Germinal center (tissue), 1 donor: ENCODE results near the gene DAPL1.

Experiments
- DNase-seq: peaks from one replicate; pipeline ENCODE4 v3.0.0; 2012; ENCODE audit warnings: mixed read lengths, low spot score

DAPL1 gene, protein sequence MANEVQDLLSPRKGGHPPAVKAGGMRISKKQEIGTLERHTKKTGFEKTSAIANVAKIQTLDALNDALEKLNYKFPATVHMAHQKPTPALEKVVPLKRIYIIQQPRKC

DNA sequence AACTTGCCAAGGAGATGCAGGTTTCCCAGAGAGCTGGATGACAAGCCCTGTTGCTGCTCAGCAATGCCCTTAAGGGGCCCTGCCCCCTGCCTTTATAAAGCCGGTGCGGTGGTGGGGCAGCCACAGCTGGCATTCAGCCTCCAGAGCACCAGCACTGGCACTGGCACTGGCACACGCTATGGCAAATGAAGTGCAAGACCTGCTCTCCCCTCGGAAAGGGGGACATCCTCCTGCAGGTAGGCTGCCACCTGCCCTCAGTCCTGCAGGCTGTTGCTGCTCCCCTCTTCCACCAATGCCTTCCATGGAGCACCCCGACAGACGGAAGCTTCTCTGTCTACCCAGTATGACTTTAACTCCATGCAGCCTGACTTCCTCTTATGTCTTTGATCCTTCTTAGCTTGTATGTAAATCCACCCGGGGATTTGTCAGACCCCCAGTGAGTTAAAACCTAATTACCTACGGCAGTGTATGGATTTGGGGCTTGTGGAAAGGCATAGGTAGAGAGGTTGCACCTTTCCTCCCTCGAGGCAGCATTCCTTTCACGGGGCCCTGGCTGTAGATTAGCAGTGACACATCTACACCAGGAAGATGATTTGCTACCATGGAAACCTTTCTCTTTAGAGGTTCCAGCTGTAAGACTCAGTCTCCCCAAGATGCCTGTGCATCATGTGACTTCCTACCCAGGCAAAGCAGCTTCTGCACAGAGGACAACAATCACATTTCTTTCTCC, at the start of gene DAPL1:
DAPL1 (plus strand) TSS at position 123 of the 730 bp plus-strand sequence; CDS start at position 179, 56 bp downstream.
- DNase-seq = no peak

DNA sequence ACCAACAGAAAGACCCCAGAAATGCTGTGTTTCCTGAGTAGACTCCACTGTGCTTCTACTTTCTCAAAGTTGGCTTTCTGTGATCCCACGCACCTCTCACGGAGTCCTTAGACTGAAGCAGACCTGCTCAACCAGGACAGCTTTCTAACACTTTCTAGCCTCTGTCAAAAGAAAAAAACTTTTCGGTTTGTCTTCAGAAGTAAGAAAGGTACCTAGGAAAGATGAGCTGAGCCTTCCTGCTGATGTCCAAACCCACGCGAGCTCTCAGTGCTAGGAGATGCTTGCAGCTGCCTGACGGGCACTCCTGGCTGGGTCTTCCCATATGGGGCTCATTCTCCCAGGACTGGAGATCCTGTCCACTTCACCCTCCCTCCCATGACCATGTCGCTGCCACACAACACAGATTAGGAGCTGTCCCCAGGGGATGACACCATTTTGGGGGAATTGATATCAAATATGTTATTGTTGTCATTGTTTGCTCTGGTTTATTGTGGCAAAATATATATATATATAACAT, 49.2 kb upstream of the DAPL1 start:
- DNase-seq = no peak

DNA sequence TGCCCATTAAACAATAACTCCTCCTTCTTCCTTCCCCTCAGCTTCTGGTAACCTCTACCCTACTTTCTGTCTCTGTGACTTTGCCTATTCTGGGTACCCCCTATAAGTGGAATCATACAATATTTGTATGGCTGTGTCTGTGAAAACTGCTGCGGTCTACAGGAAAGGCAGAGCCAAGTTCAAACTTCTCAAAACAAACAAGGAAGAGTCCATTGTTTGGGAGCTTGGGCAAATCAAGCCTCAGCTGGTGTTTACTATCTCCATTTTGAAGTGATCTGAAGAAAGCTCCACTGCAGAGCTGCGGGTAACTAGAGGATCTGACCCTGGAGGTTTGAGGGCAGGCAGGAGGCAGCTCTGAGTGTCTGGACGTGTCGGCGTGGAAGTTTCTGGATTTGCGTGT, 48.6 kb upstream of the DAPL1 start:
- DNase-seq = no peak

DNA sequence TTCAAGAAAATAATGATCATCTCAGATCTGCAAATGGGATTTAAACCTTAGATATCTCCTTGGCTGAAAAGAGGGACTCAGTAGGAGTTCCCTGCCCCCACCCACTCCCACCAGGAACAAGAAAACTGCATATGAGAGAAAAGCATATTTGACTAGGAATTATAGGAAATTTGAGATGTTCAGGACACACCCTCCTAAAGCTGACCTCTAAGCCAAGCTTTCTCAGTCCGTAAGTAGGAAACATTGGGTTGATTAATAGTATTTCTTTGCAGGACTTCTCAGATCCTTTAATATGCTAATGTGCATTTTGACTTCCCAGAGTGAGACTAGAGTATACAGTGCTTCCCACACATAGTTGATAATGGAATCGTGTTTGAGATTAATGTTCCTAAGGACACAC, 47.8 kb upstream of the DAPL1 start:
- no peak for DNase-seq

DNA sequence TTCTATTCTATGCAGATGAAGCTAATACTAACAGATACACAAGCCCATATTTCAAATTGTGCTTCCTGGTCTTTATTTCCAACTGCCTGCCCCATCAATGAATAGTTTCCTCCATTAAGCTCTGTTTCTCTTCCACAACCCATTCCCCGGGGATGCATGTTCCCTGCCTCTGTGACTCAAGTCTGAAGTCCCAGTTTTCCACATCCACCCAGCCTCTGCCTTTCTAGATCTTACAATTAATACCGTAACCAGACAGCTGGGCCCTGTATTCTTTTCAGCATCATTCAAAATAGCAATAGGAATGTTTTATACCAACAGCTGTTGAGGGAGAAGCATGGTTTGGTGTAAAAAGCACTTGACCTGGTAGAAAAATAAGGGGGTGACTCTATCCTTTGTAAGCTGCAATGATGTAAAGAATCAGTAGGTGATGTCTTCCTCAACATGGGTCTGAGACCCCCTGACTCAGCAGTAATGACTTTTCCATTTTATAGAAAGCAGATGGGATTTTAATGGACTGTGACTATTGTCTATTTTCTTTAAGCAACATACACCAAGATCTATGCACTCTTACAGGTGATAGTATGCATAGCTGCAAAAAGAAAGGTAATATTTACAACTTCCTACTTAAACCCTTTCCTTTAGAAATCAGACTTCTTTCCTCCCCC, 46.1 kb upstream of the DAPL1 start:
- no peak for DNase-seq

DNA sequence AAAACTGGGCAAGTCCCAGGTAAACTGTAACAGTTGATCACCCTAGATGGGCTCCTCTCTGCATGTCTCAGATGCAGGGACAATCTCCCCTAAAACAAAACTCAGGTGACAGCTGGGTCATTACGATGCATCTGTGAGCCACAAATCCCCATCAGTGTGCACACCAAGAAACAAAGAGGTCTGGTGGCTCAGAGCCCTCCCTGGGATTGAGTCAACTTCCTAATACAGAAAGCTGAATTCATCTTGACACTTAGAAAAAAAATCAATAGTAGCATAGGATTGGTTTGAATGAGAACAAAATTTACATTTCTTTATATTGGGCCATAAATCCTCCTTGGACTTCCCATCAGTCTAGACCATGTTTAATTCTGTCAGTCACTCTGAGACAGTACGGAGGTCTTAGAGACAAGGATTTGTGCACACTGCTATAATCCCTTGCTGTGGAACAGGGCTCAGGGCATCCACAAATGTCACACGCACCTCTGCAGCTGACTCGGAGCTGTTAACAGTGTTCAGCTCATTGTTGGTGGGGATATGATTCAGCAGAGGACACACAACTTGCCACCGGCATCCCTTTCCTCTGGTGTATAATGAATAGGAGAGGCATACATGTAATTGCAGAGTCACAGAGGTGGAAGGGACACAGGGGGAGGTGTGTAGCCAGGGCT, 44.5 kb upstream of the DAPL1 start:
- DNase-seq = no peak

DNA sequence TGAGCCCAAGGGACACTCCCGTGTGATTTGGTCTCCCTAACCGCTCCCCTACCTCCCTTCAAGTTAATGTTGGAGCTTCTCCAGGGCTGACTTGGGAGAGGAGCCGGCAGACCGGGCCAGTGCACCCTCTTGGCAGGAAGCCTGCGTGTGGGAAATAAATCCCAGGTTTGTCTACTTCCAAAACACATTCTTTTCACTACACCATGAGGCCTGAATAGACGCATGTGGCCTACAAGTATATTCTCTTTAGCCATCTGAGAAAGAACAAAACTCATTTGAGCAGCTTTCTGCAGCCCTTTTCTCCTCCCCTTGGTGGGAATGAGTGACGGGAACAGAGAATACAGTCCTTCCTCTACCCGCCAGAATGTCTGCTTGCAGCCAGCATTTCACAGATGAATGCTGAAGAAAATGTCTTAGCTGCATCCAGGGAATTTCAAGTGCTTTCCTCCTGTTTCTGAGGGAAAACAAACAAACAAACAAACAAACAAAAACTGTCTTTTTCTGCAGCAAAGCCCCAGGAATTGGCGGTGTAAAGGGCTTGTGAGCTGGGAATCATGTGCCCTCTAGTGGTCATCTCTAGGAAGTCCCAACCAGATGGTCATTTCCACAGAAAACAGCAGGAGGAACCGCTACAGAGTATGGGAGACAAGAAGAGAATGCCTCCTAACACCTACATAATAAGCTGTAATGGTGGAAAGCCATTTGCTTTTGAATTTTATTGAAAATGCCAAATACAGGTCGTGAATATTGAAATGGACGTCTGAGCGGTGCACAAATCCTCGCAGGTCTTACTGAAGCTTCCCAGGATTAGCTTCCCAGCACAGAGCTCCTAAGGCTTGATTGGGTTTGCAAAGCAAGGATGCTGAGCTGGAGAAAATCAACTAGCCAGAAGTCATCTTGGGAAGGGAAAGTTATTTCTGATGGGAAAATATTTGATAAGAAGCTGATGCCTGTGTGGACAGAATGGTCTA, 41.2 kb upstream of the DAPL1 start:
- DNase-seq = peak; percentile 58

DNA sequence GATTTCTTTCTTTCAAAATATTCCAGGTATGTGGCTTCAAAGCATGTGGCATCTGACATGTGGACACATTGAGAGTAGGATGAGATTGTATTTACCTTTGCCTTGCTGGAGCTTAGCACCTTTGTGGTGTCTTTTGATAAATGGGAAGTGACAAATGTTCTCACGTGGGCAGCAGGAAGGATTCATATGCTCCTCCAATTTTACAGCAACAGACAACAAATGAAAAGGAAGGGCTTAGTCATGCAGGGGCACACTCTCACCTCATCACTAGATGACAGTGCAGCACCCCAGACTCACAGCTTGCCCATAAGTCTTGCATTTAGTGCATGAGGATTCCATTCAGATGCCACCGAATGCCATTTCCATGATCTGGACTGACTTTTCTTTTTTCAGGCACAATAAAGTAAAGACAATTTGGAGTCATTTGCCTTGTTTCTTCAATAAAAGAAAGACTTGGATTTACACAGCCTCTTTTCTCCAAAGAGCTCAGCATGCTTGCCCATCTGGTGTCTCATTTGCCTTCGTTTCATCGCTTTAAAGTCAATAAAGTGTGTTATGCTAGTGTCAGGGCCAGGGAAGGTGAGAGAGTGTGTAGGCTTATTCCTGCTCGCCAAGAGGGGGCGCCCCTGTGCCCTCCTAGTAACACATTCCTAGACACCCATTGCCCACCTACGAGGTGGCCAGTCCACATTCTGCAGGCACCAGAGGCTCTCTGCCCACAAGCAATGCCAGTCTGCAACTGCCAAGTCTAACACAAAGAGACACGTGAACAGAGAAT, 39.6 kb upstream of the DAPL1 start:
- DNase-seq = no peak

DNA sequence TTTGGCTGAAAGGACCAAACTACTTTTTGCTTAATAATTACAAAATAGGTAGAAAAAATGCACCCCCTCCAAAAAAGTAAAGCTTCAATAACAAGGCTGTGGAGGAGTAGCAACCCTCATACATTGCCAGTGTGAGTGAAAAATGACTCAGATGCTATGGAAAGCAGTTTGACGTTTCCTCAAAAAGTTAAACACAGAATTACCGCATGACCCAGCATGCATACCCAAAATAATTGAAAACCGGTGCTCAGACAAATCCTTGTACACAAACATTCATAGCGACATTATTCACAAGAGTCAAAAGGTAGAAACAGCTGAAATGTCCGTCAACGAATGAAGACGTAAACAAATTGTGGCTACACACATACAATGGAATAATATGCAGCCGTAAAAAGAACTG, 38.8 kb upstream of the DAPL1 start:
- no peak for DNase-seq

DNA sequence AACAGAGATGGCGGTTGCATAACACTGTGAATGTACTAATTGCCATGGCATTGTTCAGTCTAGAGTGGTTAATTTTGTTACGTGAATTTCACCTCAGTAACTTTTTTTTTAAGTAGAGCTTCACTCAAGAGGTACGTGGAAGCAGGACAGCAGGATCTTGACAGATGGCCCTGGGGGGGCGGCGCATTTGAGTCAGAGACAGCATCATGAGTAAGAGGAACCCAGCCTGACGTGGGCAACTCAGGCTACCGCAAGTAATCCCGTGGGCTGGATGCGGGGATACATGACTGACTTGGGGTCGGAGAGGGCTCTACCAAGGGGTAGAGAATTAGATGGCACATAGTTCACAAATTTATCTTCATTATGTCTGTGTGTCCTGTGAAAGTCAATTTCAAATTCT, 38.1 kb upstream of the DAPL1 start:
- no peak for DNase-seq

DNA sequence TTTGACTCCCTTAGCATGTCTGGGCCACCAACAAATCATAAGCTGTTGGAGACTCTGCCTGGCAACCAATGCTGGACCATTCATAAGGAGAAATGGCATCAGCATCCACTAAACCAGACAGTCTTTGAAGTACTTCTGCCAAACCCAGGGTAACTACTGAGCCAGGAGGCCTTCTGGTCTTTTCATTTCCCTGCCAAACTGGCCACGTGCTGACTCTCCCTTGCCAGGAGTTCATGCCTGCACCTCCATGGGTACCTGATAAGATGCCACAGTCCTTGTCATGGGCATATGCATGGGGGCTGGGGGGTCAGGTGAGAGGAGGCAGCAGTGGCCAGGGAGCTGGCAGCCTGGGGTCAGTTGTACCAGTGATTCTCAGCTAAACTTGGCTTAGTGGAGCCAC, 34.2 kb upstream of the DAPL1 start:
- no peak for DNase-seq

DNA sequence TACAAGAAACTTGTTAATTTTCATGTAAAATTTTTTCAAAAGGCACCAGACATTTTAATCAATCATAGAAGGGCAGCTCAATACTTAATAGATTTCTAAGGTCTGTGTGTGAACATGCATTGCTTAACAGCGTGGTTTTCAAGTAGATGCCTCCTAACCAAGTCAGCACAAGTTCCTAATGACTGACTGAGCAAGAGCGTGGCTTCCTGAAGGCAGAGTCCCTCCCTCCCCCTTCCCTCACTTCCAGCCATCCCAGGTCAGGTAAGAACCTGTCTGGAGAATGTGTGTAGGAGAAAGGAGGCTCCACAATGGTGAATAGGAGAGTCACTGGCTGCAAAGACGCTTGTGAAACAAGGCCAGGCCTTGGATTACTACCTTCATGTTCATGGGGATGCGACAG, 33.5 kb upstream of the DAPL1 start:
- no peak for DNase-seq

DNA sequence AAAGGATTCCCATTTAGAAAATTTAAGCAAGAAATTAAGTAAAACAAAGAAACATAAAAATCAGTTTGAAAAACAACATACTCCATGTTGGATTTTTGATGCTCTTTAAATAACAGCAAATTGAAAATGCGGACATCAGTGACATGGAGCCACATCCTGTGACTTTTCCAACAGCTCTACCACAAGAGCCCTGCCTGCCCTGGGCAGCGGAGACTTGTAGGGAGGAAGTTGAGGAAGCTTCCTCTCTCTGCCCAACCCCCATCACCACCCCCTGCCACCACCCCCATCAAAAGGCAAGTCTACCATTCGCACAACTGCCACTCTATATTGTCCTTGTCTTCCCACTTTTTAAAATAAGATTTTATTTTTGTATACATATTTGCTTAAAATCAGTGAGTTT, 32.8 kb upstream of the DAPL1 start:
- no peak for DNase-seq

DNA sequence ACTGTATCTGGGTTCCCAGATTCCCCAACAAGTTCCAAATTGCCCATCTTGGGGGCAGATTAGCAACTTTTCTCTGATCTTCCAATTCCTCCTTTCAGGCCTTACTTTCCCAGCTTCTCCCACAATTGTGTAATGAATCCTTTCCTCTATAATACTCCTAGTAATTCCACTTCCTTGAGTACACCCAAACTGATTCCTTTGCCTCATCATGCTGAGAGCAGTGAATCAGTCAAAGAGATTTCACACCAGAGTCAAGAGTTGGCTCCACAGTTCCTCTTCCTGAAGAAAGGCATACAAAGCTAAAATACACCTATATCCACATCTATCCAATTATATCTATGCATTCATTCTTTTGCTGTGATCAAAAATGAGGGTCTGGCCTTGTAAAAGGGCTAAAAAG, 28.6 kb upstream of the DAPL1 start:
- DNase-seq = no peak

DNA sequence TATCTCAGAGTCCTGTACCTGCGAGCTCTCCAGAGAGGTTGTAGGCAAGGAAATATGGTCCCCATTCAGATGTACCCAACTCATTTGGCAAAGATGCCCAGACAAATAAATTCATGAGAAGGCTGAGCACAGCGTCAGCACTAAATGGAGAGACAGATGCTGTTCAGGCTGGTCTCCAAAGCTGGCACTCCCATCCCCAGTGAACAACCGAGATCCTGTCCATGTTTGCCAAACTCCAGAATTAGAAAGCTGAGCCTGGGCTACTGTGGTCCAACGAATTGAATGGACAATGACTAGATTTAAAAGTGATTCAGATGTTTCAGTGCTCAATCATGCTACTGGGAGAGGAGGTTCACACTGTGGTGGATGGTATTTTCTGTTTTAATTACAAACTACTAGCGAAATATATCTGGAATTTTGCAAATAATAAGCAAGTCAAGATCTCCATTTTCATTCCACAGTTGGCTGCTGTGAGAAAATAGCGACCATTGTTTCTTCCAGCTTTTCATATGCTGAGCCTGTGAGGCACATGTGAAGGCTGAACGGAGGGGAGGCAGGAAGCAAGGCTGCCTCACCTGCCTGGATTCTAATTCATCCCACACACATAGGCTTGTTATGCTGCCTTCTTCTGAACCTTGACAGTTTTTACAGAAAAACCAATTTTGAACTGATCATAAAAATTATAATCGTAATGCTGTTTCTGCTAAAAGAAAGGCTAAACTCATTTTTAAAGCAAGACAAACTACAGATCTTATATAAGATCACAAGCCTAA, 22.6 kb upstream of the DAPL1 start:
- no peak for DNase-seq

DNA sequence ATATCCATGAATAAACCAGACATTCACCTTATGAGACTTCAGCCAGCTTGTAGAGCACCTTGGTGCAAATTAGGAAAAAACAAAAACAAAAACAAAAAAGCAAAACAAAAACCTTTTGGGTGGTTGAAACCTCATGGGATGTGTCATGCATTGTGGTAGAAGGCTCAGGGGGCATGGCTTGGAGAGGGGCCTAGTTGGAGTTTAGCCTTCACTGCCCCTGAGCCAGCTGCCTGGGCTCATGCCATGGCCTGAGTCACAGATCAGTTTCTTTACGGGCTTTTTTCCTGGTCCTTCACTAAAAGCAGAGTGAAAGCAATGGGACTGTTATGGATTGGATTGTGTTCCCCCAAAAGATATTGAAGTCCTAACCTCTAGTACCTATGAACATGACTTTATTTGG, 22.0 kb upstream of the DAPL1 start:
- DNase-seq = no peak

DNA sequence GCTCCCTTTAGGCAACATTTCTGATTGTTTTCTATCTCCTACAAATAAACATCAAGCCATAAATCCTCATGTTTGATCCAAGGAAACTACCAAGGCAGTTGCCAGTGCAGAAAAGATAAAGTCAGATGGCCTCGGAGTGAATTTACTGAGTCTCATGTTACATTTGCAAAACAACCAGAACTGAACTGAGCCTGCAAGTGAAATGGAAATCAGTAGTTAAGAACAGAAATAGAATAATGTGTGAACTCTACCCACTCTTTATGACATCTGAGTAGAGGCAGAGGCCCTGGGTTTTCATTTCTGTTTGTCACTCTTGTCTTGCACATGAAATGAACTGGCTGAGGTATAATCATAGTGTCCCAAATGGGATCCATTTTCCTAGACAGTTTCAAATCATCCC, 20.4 kb upstream of the DAPL1 start:
- DNase-seq = no peak

DNA sequence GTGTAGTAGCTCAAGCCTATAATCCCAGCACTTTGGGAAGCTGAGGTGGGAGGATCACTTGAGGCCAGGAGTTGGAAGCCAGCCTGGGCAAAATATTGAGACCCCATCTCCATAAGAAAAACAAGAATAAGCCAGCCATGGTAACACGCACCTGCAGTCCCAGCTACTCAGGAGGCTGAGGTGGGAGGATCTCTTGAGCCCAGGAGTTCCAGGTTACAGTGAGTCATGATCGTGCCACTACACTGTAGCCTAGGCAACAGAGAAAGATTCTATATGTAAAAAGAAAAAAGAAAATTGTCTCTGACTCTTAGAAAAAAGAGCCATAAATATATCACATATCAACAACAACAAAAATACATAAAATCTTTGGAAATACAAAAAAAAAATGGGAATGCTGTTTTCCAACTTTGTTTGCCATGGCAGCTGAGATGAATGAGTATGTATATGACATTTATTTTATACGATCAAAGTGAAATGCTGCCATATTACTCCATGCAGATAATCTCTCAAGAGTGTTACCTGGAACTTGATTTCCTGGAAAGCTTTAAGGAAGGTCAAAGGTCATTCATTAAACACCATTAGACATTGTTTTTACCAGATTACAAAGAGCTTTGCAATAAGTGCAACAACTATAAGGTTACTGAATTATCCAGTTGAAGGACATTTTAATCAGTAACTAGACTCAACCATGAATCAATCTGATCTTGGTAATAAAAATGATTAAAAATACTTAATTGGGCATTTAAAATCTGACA, 19.7 kb upstream of the DAPL1 start:
- no peak for DNase-seq

DNA sequence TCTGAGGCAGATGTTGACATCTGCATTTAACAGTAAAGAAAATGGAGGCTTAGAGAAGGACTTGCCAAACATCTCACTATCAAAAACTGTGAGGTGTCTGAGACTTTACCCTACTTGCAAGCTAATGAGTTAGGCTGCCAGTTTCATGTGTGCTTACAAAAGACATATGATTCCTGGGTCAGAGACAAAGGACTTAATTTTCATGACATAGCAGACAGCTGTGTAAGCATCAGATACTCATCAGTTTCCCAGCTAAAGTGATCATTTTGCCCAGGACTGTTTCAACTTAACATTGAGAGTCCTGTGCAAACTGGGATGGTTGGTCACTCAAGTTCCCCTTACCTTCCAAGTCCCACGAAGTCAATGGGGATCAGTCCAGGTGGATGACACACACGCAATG, 18.9 kb upstream of the DAPL1 start:
- DNase-seq = no peak
